Measurements from ENCODE around the gene BLCAP.

Gene BLCAP

GRCh38 chr20:37515876-37516275, 11.8 kb downstream of the BLCAP start:
- TF ChIP-seq CTCF (IDR thresholded peaks at IDR 0.05; ENCODE audit: insufficient read depth, low read length, poor library complexity, severe bottlenecking): no peak

GRCh38 chr20:37513779-37514359, 13.8 kb downstream of the BLCAP start:
- TF ChIP-seq CTCF (IDR thresholded peaks at IDR 0.05; ENCODE audit: insufficient read depth, low read length, poor library complexity, severe bottlenecking): no peak
- no peak overlapping the region for H3K4me3 ChIP-seq (replicated peaks; ENCODE audit: low read depth, low read length)
- H3K36me3 ChIP-seq (ENCODE audit: control insufficient read depth, insufficient read depth, low read length): peaks cover 18% of the 10 kb centered on the region
- DNase-seq (ENCODE audit: extremely low read depth, insufficient read length): no peak
- no peaks in the 10 kb centered on the region for H3K27me3 ChIP-seq (replicated peaks; ENCODE audit: control insufficient read depth, insufficient read depth, low read length)

More at GRCh38 chr20:37515876-37516275, 11.8 kb downstream of the BLCAP start:
- peaks cover 18% of the 10 kb centered on the region for H3K36me3 ChIP-seq (ENCODE audit: control insufficient read depth, insufficient read depth, low read length)
- DNase-seq (ENCODE audit: extremely low read depth, insufficient read length): no peak
- H3K27me3 ChIP-seq (replicated peaks; ENCODE audit: control insufficient read depth, insufficient read depth, low read length): no peaks in the 10 kb centered on the region
- no peak overlapping the region for H3K4me3 ChIP-seq (replicated peaks; ENCODE audit: low read depth, low read length)

GRCh38 chr20:37511610-37512275, 15.9 kb downstream of the BLCAP start:
- TF ChIP-seq CTCF (IDR thresholded peaks at IDR 0.05; ENCODE audit: insufficient read depth, low read length, poor library complexity, severe bottlenecking): no peak
- no peak overlapping the region for H3K4me3 ChIP-seq (replicated peaks; ENCODE audit: low read depth, low read length)
- no peak for DNase-seq (ENCODE audit: extremely low read depth, insufficient read length)
- no peaks in the 10 kb centered on the region for H3K27me3 ChIP-seq (replicated peaks; ENCODE audit: control insufficient read depth, insufficient read depth, low read length)
- H3K36me3 ChIP-seq (ENCODE audit: control insufficient read depth, insufficient read depth, low read length): peaks cover 16% of the 10 kb centered on the region

- no peak for DNase-seq (ENCODE audit: extremely low read depth, insufficient read length)
- peaks cover 14% of the 10 kb centered on the region for H3K36me3 ChIP-seq (ENCODE audit: control insufficient read depth, insufficient read depth, low read length)
- no peak for TF ChIP-seq CTCF (IDR thresholded peaks at IDR 0.05; ENCODE audit: insufficient read depth, low read length, poor library complexity, severe bottlenecking)
- H3K4me3 ChIP-seq (replicated peaks; ENCODE audit: low read depth, low read length): no peak overlapping the region
- no peaks in the 10 kb centered on the region for H3K27me3 ChIP-seq (replicated peaks; ENCODE audit: control insufficient read depth, insufficient read depth, low read length)
These were observed 17.4 kb downstream of the BLCAP start for GRCh38 chr20:37510226-37510625.

- H3K36me3 ChIP-seq (ENCODE audit: control insufficient read depth, insufficient read depth, low read length): peaks cover 6% of the 10 kb centered on the region
- TF ChIP-seq CTCF (IDR thresholded peaks at IDR 0.05; ENCODE audit: insufficient read depth, low read length, poor library complexity, severe bottlenecking): no peak
- no peak for DNase-seq (ENCODE audit: extremely low read depth, insufficient read length)
- no peak overlapping the region for H3K4me3 ChIP-seq (replicated peaks; ENCODE audit: low read depth, low read length)
- no peaks in the 10 kb centered on the region for H3K27me3 ChIP-seq (replicated peaks; ENCODE audit: control insufficient read depth, insufficient read depth, low read length)
These were observed 21.4 kb downstream of the BLCAP start for GRCh38 chr20:37506152-37506725.

Data from GM06990 (cell line).